ENCODE measurements around the gene PSD2.

PSD2 gene

DNA sequence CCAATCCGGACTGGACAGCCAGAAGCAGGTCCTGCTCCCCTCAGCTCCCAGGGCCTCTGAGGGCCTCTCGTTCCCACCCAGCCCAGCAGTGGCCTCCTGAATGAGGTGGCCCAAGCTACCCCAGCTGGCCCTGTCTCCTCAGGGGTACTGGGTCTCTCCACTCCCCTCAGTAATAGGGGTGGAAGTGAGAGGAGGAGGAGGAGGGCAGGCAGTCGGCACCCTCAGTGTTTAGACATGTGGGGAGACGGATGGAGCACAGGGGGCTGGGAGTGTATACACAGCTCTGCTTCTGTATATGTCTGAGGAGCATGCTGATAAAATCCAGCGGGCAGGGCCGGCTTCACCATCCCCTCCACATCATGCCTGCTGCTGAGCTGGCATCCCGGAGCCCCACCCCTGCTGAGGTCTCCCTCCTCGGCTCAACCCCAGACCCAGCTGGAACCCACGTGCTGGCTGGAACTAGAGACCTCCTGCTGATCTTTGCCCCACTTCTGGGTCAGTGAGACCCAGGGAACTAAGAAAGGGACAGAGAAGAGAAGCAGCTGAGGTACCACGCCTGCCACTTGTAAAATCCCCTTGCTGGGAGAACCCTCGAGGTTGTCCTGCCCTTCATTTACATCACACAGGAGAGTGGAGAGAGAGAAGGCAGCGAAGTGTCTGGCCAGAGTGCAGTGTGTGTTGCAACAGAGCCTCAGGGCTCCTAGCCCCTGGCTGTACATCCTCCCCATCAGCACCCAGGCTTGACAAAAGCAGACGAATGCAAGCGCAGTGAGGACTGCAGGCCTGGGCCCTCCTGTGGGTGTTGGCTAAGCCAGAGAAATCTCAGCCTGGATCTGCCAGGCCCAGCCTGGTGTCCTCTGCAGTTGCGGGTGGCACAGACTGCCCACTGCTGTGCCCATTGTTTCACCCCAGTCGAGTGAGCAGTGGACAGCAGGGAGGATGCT, 77.5 kb downstream of the PSD2 start:
- DNase-seq (ENCODE audit: low read depth in 2 of 2, low spot score in 1 of 2) = no peak

GRCh38 chr5:139875957-139876356, 80.3 kb downstream of the PSD2 start:
- no peak for DNase-seq (ENCODE audit: low read depth in 2 of 2, low spot score in 1 of 2)

GRCh38 chr5:139877129-139877597, 81.6 kb downstream of the PSD2 start:
- DNase-seq (ENCODE audit: low read depth in 2 of 2, low spot score in 1 of 2) = no peak

DNA sequence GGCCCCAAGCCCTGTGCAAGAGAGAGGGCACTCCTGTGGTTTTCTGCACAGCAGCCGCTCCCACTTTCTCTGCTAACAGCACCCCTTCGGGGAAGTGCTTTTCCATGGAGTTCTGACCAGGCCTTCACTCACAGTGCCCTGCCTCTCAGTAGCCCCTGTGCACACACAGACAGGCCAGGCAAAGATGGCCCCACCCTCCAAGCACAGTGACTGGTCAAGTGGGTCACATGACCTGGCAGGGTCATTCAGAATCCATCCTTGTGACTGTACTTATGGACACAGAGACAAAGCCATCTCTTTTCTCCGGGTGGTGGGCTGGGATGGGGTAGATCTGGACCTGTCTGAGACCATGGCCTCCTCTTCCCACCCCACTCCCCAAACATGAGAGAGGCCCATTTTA, 82.5 kb downstream of the PSD2 start:
- DNase-seq (ENCODE audit: low read depth in 2 of 2, low spot score in 1 of 2) = no peak

DNA sequence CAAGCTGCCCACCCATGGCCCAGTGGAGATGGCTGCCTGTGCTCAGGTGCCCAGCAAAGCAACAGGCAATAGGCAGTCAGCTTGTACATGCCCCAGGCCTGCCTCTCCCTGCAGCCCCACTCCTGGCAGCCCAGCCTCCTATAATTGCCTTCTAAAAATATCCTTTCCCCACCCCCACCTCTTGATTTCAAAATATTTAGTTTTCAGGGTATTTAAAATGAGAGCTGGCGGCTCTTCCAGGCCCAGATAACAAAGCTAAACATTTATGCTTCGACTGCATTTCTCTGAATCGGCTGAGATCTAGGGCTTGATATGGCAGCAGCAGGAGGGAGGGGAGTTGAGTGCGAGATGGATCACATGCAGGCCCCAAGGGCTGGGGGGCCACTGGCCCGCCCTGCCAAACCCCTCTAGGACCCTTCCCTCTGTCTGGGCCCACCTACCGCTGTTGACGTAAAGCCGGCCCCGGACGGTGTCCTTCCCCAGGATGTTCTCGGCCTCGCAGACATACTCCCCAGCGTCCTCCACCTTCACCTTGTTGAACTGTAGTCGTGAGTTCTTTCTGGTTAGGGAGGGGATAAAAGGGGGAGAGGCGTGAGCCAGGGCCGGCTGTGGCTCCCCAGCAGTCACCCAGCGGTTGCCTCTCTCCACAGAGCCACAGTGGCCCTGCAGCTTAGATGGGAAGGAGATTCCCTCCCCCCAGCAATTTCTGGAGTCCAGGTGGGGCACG, 85.0 kb downstream of the PSD2 start:
- no peak for DNase-seq (ENCODE audit: low read depth in 2 of 2, low spot score in 1 of 2)

GRCh38 chr5:139881143-139881733, 85.6 kb downstream of the PSD2 start:
- no peak for DNase-seq (ENCODE audit: low read depth in 2 of 2, low spot score in 1 of 2)

GRCh38 chr5:139882316-139882715, 86.7 kb downstream of the PSD2 start:
- DNase-seq (ENCODE audit: low read depth in 2 of 2, low spot score in 1 of 2) = no peak

GRCh38 chr5:139882961-139883539, 87.4 kb downstream of the PSD2 start:
- DNase-seq (ENCODE audit: low read depth in 2 of 2, low spot score in 1 of 2) = no peak

- no peak for DNase-seq (ENCODE audit: low read depth in 2 of 2, low spot score in 1 of 2)
Observed at GRCh38 chr5:139884144-139884543, 88.5 kb downstream of the PSD2 start.

- no peak for DNase-seq (ENCODE audit: low read depth in 2 of 2, low spot score in 1 of 2)
Observed at GRCh38 chr5:139884734-139885133, 89.1 kb downstream of the PSD2 start.

DNA sequence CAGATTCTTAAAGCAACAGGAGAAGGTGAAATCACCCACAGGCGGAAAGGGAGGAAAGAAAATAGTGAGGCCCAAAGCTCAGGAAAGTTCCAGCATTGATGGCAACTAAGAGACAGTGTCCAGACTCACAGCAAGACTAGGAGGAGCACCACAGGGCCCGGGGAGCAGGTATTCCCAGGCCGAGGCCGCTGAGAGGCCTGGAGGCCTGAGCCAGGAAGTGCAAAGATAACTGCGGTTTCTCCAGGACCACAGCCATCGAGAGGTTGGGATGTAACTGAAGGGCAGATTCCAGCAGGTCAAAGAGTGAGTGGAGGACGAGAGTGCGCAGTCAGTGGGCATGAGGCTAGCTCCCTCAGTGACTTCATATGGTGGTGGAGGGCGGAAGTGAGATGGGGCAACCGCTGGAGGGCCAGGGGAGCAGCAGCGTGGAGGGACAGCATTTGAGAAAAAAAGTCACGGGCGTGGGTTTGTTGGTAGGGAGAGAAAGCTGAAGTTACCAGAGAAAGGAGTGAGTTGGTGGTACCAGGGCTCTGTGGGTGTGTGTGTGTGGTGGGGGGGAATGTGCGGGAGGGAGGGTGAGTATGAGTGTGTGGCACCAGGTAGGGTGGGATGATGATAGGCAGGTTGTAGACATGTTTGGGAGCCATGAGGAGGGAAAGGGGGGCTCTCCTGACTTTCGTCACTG, 89.7 kb downstream of the PSD2 start:
- DNase-seq (ENCODE audit: low read depth in 2 of 2, low spot score in 1 of 2) = no peak

DNA sequence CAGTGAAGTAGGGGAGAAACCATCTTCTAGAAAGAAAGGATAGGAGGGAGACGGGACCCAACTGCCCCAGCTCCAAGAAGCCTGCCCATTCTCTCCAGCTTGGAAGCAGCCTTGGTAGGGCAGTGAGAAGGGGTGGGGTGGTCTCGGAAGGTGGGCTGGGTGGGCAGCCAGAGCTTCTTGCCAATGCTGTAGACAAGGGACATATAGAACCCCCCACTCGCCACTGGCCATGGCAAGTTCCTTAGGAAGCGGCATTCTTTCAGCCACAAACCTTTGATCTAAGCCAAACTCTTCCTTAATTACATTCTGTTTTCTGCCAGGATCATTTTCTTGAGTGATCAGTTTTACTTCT, 90.2 kb downstream of the PSD2 start:
- no peak for DNase-seq (ENCODE audit: low read depth in 2 of 2, low spot score in 1 of 2)

DNA sequence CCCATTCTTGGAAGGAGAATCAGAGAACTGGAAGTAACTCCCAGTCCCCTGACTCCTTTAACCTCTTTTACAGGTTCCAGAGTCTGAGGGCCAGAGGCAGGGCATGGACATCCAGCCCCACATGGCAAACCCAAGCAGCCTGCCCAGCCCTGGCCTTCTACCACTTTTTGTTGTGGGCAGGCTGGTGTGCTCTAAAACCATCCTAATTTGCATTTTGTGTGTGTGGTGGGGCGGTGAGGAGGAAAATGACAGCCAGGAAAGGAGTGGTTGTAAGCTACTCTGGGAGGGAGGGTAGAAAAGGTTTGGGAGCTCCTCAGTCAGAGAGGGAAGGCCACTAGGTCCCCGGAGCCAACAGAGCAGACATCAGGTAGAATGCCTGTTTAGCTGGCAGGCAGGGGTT, 90.6 kb downstream of the PSD2 start:
- DNase-seq (ENCODE audit: low read depth in 2 of 2, low spot score in 1 of 2) = no peak

DNA sequence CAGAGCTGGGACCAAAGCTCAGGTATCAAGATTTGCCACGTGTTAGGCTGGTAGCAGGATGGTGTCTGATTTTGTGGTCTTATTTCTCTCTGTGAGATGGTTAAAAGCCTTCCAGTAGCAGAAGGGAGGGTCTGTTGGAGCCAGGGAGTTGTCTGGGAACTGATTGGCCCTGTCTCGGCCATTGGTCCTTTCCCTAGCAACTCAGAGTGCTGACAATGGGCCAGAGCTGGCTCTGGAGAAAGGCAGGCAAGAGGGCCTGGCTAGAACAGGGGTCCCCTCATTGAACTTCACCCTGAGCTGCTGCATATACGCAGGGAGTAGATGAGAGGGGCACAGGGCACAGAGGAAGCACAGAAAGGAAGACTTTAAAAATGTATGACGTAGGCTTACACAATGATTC, 92.8 kb downstream of the PSD2 start:
- no peak for DNase-seq (ENCODE audit: low read depth in 2 of 2, low spot score in 1 of 2)

- no peak for DNase-seq (ENCODE audit: low read depth in 2 of 2, low spot score in 1 of 2)
Observed at GRCh38 chr5:139889410-139889809, 93.8 kb downstream of the PSD2 start.

DNA sequence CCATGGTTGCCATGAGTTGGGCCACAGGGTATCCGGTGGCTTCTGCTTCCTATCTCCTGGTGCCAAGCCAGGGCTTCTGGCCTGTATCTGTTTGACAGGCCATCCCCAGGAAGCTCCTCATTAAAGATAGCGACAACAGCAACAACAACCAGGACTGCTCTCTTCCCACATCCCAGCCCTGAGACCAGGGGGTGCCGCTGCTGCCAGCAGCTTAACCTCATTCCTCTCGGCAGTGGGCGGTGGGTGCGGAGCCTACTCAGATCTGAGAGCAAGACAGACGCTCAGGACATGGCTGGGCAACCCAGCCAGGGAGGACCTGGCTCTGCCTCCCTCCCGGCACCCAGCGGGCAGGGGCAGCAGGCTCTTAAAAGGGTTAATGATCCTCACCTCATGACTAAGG, 98.3 kb downstream of the PSD2 start:
- no peak for DNase-seq (ENCODE audit: low read depth in 2 of 2, low spot score in 1 of 2)
